Right renal cortex interstitium (tissue), 3 donors: ENCODE measurements around the gene NAE1. TPM values are rescaled to one million over a fixed set of nuclear protein-coding genes. Genes with fewer than 3 reads are reported as not detected.

Source experiments
- DNase-seq, 3 donors: peaks; one replicate each; pipeline ENCODE4 v3.0.0-alpha.2; 2013; ENCODE audit warnings: low read depth in 3 of 3, low spot score in 2 of 3
- polyA plus RNA-seq, 3 donors: library from polyadenylated mRNA; unstranded; fragments of 120-200 nt; gene quantifications; one replicate each; pipeline ENCODE4 v1.2.1, GENCODE V29; 2013; ENCODE audit not compliant: insufficient read length in 3 of 3

Gene NAE1
- polyA plus RNA-seq, 3 donors, result 83.5 to 89.4 (median 84.9) TPM

DNA sequence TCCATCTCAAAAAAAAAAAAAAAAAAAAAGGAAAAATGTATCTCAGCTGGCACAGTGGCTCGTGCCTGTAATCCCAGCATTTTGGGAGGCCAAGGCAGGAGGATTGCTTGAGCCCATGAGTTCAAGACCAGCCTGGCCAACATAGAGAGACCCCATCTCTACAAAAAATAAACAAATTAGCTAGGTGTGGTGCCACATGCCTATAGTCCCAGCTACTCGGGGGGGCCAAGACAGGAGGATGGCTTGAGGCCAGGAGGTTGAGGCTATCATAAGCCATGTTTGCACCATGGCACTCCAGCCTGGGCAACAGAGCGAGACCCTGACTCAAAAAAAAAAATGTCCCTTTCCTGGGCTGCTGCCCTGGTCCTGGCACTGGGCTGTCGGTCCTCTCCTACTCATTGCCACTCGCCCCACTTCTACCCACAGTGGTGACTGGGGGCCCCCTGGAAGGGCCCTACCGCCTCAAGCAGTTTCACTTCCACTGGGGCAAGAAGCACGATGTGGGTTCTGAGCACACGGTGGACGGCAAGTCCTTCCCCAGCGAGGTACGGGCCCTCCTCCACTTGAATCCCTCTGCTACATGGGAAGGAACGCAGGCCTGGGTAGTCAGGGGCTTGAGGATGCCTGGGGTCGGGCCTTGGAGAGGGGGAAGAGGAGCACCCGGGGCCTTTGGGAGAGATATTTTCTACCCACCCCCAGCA lies 19.5 kb upstream of the NAE1 start:
- DNase-seq, result no peak

DNA sequence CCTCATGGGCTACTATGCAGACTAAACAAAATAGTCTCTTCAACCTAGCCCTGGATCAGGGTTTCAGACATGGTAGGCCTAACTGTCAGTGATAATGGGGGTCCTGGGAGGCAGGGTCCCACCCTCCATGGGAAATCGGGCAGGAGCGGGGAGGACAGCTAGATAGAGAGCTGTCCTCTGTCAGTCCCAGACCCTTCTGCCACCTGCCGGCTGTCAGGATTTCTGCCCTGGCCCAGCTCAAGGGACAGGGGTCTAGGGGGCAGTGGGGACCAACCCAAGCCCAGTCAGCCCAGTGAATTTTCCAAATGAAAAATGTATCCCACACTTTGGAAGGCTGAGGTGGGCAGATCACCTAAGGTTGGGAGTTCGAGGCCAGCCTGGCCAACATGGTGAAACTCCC lies 18.8 kb upstream of the NAE1 start:
- no peak for DNase-seq

DNA sequence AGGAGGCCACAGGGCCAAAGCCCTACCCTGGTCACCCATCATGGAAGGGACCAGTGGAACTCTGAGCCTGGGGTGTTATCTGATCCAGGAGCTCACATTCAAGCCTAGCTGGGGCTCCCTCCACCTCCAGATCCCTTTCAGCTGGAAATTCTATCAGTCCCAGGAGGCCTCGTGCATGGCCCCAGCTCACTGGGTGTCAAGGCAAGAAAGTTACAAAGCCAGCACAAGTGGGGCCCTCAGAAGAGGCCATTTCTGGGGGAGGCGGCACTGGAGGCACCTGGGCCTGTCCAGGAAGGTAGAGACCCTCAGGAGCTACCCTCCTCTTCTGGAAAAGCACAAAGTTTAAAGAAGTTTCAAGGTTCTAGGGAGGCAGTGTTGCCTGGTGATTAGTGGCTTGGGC lies 18.2 kb upstream of the NAE1 start:
- no peak for DNase-seq

DNA sequence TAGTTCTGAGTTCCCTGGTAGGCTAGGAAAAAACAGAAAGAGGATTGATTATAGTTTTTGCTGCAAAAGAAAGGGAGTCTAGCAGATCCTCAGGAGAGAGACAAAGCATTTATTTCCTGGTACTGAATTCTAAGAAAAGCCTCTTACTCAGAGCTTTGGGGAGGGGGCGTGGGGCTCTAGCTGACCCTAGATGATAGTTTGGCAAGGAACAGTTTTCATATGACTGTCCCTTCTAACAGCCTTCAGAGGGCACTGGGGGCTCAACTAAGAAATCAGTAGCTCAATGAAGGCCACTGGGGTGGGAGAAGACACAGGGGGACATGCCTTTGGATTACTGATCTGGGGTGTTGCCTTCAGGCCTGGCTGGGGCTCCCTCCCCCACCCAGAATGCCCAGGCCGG lies 17.4 kb upstream of the NAE1 start:
- no peak for DNase-seq

DNA sequence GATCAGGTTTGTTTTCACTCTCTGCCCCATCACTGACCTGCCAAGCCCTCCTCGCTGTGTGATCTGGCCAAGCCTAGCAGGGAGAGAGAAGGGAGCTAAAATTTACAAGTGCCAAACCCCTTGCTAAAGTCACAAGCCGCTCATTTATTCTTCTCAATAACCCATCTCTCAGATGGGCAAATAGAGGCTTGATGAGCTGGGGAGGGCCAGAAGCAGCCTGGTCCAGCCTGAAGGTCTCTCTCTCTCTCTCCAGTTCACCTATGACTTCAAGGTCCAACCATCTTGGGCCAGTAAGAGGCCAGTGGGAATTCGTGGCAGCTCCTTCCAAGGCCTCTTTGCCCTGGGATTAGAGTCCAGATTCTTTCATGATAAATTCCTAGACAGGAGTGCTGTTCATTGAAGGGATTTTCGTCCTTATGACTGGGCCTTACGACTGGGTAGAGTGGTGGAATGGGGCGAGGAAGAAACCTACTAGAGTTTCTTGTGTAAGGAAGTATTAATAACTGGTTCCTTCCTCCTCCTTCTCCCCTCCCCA lies 16.8 kb upstream of the NAE1 start:
- no peak for DNase-seq

DNA sequence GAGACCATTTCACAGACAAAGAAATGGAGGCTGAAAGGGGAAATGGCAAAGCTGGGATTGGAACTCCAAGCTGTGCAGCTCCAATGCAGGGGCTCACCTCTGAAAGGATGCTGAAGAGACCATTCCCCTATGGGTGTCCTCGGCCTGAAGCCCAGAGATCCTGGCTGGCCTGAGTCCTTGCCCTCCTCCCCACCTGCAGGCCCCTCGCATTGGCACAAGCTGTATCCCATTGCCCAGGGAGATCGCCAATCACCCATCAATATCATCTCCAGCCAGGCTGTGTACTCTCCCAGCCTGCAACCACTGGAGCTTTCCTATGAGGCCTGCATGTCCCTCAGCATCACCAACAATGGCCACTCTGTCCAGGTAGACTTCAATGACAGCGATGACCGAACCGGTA lies 16.1 kb upstream of the NAE1 start:
- DNase-seq, result no peak

DNA sequence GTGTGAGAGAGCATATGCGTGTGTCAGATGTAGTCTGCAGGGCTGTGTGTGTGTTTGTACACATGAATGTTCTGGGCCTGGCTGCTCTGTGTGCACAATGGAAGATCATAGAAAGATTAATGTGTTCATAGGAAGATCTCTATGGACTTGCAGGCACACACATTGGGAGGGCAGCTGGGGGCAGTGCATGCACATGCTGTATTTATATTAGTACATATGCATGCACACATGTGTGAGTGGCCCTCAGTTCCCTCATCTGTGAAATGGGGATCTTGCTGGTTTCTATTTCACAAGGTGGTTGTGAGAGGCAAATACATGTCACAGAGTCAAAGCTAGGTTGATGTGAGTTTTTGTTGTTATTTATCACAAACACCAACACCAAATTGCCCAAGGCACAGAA lies 15.5 kb upstream of the NAE1 start:
- DNase-seq, result no peak

DNA sequence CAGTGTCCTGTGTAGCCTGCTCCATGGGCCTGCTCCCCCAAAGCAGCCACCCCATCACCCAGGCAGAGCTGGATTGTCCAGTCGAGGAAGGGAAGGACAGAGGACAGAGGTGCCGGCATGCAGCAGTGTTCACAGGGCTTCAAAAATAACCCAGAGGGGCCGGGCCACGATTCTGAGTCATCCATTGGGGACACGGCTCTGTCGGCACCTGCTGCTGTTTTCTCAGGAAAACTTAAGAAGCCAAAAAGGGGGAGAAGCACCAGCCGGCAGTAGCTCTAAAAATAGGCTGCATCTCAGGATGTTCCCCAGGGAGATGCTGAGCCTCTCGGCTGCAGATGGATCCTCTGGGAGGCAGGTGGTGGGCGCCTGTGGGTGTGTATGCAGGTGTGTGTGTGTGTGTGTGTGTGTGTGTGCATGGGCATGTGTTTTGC lies 15.0 kb upstream of the NAE1 start:
- no peak for DNase-seq

DNA sequence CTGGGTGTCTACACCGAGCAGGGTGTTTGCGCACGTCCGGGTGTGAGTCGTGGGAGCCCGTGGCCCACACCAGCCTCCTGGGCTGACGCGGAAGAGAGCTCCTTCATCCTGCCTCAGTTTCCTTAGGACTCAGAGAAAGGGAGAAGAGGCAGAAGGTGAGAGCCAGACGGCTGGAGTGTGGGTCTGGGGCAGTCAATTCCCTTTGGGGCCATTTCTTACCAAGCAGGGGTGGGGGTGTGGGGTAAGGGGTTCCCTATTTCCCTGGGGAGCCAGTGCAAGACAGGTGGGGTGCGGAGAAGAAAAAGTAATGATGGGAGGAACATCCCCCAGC lies 14.3 kb upstream of the NAE1 start:
- DNase-seq, result no peak

DNA sequence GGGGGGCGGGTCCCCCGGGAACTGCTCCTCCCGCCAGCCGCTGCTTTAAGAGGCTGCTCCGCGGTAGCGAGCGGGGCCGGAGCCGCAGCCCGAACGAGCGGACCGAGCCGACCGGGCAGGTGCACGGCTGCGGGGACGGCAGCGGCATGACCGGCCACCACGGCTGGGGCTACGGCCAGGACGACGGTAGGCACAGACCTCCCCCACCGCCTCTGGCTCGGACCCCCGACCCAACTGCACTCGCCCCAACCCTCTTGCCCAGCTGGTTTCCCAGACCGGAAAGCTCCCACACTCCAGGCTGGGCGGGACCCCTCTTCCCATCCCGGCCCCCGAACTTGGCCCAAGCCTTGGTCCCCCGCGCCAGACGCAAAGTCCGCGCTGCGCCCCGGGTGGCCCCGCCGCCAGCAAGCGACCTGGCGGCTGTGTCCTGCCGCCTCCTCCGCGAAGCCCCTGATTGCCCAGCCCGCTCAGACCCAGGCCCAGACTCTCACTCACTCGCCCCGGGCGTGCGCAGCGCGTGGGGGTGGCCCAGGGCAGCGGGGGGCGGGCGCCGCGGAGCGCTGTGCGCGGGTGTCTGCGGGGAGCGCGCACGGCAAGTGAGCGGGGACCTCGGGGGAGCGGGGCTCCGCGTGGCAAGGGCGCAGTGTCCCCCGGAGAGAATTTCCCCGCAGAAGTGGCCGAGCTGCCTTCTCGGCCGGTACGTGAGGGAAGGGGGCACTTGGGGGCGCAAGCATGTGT lies 13.7 kb upstream of the NAE1 start, which contains the start of gene CA7:
CA7 (plus strand) TSS at position 73 of the 738 bp plus-strand sequence; CDS start at position 147, 74 bp downstream.
- no peak for DNase-seq

DNA sequence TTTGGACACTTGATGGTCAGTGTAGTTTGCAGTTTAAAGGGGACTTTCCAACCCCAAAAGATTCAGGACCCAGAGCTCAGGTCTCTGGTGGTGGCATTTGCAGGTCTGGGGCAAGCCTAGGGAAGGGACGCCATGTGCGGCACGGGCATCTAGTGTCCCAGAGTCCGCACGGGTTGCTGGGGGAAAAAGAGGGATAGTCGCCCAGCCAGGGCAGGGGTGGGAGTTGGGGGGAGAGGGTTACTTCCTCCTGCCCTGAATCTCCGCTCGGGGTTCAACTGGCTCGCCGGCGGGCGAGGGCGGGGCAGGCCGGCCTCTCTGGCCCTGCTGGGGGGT lies 13.2 kb upstream of the NAE1 start:
- DNase-seq, result no peak

DNA sequence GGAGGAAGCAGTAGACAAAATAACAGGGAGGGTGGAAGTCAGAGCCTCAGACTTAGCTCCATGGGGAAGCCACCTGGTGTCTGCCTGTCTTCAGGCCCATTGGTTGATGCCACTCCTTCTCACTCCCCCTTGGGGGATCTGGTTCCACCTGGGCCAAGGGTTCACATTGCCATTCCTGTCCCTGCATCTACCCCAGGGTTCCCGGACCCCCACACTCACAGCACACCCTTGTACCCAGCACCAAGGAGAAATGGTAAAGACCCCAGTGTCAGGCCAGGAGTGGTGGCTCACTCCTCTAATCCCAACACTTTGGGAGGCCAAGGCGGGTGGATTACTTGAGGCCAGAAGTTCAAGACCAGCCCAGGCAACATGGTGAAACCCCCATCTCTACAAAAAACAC lies 12.4 kb upstream of the NAE1 start:
- no peak for DNase-seq

DNA sequence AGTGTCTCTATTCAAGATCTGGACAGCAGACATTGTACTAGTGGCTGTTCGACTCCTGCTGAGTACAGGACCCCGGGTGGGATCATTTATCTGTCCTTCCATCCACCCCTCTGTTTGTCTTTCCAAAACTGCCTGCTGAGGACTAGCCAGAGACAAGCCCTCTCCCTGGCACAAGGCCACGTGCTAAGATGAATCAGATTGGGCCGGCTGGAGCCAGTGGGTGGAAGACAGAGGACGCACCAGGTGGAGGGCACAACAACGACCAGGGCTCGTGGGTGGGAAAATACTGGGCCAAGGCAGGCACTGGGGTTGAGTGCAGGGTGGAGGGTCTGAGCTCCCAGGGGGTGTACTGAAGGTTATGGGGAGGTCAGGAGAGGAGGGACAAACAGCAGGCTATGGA lies 12.0 kb upstream of the NAE1 start:
- DNase-seq, result no peak

DNA sequence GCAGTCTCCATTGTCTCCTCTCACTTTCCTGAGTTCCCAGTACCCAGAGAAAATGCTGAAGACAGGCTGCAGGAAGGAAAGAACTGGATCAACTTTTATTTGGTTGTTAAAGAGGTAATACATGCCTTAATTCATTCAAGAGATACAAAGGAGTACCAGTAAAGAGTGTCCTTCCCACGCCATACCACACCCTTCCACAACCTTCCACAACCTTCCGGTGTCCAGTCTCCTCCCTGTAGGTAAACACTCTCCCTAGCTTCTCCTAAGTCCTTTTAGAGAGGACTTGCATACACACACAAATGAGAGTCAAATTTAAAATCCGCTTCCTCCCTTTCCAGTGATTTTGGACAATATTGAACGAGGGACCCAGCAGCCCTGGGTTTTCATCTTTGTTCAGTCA lies 10.6 kb upstream of the NAE1 start:
- no peak for DNase-seq

DNA sequence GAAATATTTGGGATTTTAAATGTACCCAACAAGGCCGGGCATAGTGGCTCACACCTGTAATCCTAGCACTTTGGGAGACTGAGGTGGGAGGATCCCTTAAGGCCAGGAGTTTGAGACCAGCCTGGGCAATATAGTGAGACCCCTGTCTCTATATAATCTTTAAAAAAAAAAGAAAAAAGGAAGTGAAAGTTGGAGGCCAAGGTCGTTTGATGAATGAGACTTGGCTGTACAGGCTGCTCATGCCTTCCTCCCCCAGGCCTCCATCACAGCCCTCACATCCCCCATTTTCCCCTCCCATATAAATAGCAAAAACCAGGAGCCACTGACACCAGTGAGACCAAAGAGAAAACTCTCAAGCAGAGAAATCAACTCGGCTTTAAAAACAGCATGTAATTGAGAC lies 10.1 kb upstream of the NAE1 start:
- no peak for DNase-seq

DNA sequence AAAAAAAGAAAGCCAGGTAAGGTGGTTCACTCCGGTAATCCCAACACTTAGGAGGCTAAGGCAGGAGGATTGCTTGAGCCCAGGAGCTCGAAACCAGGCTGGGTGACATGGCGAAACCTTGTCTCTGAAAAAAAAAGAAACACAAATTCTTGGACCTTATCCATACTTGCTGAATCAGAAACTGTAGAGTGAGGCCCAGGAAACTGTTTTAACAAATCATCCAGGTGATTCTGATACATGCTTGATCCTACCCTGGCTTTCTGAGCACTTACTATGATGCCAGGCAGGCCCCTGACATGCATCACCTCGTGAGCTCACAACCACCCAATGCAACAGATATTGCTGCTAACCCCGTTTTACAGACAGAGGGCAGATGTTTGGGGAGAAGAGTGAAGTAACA lies 4.0 kb upstream of the NAE1 start:
- no peak for DNase-seq

DNA sequence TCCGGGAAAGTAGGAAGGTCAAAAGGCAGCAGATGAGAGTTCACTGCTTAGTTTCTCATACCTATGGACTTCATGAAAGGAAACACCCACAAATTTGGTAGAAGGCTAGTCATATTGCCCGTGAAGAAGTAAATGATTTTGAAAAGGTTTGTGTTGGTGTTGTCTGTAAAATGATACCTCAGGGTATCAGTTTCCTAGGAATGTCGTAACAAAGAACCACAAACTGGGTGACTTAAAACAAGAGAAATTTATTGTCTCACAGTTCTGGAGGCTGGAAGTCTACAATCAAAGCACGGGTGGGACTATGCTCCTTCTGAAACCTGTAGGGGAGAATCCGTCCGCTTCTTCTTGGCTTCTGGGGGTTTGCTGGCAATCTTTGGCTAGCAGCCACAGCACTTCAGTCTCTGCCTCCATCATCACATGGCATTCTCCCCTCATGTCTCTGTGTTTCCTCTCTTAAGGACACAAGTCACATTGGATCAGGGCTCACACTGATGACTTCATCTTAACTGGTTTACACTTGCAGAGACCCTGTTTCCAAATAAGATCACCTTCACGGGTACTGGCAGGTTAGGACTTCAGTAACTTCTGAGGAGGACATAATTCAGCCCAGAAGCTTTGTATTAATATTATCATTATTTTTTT lies 2.0 kb upstream of the NAE1 start:
- DNase-seq, result no peak

DNA sequence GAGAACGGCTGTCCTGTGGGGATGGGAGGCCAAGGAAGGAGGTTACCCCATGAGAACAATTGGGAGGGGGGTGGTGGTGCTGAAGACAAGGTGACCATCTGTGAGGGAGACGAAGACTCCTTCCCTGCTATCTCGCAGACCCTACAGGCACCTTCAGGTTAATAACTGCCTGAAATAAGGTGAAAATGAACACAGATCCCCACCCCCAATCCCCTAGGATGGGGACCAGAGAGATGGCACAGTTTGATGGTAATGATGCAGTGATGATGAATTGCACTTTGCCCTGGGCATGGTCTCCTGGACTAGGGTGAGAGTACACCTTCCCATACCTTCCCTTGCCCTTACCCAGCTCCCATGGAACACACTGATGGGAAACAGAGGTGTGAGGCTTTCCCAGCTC lies 1.4 kb upstream of the NAE1 start:
- no peak for DNase-seq

DNA sequence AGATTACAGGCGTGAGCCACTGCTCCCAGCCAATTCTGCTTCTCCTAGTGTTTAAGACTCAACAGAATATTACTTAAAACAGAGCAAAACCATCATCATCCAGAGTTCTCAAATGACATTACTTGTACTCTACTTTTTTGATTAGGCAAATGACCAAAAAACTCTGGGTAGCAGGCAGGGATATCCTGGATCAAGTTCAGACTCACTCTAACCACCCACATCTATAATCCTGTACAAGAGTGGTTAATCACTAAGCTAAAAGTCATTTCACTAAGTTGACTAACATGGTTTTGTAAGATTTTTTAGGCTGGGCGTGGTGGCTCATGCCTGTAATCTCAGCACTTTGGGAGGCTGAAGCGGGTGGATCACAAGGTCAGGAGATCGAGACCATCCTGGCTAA lies 6.8 kb downstream of the NAE1 start:
- no peak for DNase-seq

DNA sequence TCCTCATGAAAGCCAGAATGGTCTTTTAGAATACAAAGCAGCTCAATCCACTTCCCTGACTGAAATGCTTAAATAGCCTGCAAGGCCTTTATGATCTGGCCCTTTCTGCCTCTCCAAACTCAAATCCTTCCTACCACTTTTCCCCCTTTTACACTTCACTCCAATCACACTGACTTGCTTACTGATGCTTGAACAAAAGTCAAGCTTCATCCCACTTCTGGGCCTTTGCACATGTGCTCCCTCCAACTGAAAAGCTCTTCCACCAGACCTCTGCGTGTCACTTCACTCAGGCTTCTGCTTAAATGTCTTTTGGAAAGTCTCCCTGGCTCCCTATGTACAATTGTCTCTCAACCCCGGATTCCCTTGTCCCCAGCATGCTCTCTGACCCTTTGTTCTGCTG lies 16.0 kb downstream of the NAE1 start:
- DNase-seq, result no peak

DNA sequence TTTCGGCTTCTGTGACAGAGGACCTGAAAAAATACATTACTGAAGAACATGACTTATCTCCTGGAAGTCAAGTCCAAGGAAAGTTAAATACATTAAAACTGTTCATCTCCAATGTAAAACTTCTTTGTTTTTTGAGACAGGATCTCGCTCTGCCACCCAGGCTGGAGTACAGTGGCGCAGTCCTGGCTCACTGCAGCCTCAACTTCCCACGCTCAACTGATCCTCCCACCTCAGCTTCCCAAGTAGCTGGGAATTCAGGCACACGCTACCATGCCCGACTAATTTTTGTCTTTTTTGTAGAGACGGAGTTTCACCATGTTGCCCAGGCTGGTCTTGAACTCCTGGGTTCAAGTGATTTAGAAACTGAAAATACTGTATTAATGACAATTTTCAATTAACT lies 19.7 kb downstream of the NAE1 start:
- no peak for DNase-seq

DNA sequence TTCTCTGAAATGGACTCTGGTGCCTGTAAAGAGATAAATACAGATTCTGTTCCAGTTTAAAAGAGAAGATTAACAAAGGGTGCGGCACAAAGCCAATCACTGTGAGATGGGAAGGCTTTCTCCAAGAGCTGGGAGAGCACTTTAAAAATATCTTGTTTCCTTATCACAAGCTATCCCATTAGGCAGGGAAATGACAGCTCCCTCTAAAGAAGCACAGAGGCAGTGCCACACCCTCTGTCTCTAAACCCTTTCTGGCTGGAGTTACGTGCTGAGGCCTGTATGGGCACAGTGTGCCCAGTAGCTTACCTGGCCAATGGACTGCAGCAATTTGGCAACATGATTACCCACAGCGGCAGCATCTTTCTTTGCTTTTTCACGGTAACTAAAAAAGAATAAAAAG lies 20.4 kb downstream of the NAE1 start:
- DNase-seq, result no peak
